ENCODE data around the gene MLLT6.
A peak's percentile ranks its signal among the peaks of the same experiment; 100 is the strongest.

Gene MLLT6

DNA sequence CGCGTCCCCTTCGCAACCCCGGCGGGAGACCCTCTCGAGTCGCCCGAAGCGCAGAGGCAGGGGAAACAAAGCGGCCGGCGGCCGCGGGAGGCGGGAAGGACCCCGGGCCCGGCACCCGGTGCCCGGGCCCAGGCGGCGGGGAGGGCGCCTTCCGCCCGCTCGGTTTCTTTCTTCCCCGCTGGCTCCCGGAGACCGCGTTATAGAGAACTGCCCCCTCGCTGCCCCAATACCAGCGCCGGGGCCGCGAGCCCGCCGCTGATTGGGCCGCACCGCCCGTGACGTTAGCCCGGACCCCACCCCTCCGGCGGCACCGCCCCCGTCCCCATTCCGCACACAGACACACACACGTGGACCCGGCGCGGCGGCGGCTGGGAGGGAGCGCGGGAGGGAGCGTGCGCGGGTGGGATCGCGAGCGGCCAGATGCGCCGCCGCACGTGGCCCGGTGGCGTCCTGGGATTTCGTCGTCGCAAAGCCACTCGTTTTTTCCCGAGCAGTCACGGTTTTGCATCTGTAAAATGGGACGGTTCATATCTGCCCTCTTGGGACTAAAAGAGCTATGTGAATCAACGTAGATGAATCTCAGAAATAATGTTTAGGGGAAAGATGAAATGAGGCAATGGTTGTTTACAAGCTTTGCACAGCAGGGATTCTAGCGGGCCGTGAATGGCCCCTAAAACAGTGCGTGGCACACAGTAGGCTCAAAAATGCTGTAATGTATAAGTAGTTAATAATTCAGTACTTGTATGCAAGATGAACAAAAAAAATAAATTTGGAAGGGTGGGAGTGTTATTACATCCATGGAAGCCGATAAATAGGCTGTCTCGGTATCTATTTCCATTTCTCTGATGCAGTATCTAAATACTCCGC is 30.1 kb upstream of the MLLT6 start, which contains the start of gene EPOP:
EPOP (minus strand) TSS at position 209 of the 867 bp plus-strand sequence. CDS start 462 bp downstream, outside the sequence.
- DNase-seq (ENCODE audit: low read depth) = peak; percentile 64

DNA sequence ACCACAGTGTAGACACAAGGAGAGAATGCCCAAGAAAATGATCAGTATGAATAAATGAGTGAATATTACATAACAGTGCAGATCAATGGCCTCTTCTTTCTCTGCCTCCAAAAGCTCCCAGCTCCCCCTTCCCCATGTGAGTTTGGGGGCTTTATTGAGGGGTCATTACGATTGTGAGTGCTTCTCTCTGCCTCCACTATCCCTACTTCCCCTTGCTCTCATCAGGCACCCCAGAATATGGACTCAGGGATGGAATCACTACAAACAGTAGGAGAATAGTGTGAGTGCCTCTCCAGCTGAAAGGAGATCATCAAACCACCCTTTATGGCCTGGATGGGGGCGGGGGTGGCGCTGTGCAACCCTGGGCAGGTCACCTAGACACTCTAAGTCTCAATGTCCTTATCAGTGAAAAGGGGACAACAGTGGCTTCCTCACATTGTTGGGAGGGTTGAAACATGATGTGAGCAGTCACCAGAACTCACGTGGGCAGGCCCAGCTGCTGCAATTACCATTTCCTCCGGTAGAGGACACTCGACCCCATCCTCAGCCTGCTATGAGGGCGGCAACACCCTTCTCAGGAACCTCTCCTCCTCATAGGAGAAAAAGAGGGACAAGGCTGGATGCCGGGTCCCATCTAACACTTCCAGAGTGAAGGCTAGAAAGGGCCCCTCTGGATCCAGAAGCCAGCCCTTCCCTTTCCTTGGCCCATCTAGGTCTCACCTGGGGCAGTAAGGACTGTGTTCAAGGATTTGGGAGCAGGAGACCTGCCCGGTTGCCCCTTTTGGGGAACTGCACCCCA is 28.2 kb upstream of the MLLT6 start:
- DNase-seq (ENCODE audit: low read depth) = peak; percentile 71

DNA sequence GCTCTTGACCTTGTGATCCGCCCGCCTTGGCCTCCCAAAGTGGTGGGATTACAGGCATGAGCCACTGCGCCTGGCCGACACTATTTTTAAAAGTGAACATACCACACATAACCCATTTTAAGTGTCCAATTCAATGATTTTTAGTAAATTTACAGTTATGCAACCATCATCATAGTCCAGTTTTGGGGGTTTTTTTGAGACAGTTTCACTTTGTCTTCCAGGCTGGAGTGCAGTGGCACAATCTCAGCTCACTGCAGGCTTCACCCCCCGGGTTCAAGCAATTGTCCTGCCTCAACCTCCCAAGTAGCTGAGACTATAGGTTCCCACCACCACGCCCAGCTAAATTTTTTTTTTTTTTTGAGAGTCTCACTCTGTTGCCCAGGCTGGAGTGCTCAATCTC is 27.3 kb upstream of the MLLT6 start:
- no peak for DNase-seq (ENCODE audit: low read depth)

DNA sequence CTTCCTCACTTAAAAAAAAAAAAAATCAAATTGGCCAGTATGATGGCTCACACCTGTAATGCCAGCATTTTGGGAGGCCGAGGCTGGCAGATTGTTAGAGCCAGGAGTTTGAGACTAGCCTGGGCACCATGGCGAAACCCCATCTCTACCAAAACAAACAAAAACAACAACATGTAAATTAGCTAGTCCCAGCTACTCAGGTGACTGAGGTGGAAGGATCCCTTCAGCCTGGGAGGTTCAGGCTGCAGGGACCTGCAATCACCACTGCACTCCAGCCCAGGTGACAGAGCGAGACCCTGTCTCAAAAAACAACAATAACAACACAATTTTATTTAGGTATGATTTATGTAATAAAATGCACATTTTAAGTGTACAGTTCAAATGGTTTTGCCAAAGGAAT is 24.0 kb upstream of the MLLT6 start:
- no peak for DNase-seq (ENCODE audit: low read depth)

DNA sequence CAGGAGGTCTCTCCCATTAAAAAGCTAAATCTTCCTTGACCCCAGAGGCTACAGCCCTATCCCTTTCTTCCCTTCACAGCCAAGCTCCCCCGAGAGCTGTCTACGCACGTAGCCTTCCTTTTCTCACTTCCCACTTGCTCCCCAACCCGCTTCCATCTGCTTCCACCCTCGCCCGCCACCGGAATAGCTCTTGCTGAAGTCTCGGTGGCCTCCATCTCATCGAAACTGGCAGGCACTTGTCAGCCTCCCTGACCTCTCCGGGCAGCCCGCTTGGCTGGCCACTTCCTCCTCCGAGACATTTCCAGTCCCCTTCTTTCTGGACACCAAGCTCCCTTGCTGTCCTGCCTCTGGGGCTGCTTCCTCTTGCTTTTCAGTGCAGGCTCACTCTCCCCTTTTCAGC is 19.6 kb upstream of the MLLT6 start:
- DNase-seq (ENCODE audit: low read depth) = no peak

DNA sequence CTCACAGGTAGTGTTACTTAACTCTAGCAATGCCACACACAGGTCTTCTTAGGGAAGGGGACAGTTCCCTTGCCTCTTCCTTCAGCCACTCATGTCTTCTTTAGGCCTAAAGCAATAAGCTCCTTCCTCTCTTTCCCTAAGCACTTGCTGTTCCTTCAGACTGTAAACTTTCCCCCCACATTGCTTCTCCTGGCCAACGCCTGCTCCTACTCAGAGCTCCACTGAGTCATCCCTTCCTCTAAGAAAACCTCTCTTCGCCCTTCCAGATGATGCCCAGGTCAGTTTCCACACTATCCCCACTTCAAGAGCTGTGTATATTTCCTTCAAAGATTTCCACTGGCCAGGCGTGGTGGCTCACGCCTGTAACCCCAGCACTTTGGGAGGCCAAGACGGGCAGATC is 17.8 kb upstream of the MLLT6 start:
- no peak for DNase-seq (ENCODE audit: low read depth)

DNA sequence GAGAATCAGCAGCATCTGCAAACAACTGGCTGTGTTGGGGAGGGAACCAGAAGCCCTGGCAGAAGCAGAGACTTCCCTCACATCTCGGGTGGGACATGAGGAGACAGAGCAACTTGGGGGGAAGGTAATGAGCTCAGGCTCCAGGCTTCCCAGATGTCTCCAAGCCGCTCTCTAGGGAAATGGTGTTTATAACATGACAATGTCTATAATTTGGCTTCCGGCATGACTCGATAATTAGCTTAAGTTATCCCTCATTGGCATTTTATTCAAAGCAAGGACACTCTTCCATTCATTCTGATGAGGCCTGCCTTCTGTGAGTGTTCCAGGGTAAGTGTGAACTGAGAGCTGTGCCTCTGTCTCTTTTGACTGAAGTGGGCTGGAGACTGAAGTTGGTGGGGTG is 14.7 kb upstream of the MLLT6 start:
- no peak for DNase-seq (ENCODE audit: low read depth)

DNA sequence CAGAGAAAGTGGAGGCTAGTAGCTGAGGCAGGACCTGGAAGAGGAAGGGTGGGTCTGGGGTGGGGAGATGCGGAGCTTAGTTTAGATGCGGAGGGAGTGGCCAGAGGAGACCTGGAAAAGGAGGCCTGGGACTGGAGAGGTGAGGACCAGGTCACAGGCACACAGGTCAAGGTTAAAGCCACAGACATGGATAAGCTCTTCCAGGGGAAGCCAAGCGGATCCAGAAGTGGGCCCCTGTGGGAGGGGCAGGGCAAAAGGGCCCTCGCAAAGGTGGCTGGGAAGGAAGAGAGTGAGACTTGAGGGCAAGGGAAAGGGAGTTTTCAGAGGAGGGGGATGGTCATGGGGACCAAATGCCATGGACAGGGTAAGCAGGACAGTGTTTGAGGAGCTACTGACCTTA is 13.9 kb upstream of the MLLT6 start:
- no peak for DNase-seq (ENCODE audit: low read depth)

DNA sequence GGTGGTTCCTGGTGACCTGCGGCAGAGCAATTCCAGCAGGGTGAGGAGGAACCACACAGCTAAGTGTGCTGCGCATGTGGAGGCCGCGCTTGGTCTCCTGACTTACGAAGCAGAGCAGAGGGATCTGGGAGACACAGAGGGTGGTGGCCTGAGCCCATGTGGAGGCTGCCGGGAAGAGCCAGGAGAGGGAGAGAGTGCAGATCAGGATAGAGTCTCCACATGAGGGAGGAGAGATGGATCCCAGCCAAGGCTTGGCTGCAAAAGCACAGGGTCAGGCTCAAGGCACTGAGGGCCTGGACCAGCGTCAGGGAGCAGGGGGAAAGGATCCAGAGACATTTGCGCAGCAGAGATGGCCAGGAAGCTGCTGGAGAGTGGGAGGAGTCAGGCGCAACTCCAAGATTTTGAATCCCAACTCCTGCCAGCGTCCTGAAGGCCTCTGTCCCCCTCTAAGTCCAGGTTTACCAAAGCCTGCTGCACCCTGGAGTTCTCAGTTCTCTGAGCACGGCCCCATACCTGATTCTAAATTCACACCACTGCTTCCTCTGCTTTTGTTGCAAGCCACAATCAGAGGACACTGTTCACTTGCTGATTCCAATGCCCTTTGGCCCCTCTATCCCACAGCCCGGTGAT is 11.3 kb upstream of the MLLT6 start:
- peak; percentile 72 for DNase-seq (ENCODE audit: low read depth)

DNA sequence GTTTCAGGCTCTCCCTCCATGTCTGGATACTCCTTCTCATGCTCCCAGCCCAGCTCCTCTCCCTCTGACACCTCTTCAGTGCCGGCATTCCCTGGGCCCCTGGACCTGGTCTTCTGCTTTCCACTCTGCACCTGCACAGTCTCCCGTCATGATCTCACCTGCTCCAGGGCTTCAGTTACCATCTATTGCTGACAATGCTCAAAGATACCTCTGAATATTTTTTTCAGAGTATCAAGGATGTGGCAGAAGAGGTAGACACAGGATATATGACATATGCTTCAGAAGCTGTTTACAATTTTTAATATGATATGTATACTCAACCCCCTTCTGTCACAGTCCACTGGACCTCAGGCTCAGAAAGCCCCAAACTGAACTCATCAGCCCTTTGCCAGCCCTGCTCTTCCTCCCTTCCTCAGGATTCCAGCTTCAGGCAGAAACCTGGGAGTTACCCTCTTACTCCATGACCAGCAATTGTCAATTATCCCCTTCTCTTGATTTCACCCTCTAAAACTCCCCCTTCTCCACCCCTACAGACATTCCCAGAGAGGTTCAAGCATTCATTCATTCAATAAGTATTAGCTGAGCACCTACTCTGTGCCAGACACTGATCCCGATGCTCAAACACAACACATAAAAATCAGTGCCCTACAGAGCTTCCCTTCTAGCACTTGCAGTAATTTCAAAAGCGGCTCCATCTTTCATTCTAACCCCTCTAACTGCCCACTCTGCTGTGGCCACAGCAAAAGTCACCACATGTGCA is 7.8 kb upstream of the MLLT6 start:
- DNase-seq (ENCODE audit: low read depth) = no peak

DNA sequence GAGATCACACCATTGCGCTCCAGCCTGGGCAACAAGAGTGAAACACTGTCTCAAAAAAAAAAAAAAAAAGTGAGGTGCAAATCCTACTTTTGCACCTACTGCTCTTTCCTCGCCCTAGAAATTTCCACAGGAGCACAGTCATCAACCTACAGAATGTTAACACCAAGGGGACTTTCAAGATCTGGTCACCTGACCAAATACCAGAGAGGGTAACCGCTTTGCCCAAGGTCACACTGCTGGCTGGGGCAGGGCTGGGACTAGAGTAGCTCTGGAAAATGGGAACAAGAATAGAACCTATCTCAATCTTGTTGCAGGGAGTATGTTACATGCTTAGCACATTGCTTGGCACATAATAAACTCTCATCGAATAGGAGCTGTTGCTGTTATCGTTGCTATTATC is 6.3 kb upstream of the MLLT6 start:
- no peak for DNase-seq (ENCODE audit: low read depth)

DNA sequence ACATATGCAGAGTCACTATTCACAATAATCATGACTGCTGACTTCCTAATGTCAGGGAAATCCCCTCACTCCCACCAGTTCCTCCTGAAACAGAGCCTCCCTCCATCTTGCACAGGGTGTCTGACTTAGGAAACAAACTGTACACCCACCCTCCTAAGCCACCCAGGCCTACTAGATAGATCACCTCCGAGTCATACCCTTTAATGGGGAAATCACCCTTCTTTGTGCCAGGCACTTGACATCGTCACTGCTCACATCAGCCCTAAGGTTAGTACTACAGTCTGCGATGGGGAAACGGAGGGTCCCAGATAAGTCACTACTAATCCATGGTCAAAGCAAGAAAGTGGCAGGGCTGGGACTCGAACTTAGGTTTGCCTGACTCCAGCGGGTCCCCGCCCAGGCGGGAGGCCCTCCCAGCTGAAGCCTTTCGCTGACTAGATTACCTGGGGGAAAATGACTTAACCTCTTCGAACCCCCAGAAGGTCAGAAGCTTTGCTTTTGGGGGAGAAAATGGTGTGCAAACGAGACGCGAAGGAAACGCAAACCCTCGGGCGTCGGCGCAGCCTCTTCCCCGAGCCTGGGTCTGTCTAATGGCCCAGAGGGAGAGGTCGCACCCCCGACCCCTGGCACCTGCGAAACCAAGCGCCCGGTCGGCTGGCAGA is 3.4 kb upstream of the MLLT6 start:
- no peak for DNase-seq (ENCODE audit: low read depth)

DNA sequence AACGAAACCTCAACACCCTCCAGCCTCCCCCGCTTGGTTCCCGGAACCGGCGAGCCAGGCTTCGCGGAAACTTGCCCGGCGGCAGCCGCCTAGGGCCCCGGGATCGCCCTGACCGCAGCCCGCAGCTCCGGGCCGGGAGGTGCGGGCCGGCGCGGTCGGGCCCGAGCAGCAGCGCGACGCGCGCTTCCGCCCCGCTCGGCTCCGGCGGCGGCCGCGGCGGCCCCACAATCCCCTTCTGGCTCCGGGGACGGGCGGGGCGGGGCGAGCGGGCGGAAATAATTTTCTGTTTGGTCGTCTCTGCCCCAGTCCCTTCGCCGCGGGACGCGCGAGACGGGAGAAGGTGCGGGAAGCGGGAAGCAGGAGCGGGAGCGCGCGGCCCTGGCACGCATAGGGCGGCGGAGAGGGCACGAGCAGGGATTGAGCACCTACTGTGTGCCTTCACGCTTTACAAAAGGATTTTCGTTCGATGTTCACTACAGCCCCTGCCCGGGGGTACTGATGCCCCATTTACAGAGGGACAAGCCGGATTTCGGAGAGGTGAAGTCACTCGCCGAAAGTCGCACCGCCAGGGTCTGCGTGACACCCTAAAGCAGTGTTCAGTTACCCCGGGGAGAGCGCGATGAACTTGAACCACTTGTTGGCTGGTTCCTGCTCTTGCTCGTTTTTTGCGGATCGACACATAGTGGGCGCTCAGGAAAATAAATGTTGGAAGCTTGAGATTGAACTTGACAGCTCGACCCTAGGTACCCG is 2.7 kb upstream of the MLLT6 start:
- DNase-seq (ENCODE audit: low read depth) = peak; percentile 79

DNA sequence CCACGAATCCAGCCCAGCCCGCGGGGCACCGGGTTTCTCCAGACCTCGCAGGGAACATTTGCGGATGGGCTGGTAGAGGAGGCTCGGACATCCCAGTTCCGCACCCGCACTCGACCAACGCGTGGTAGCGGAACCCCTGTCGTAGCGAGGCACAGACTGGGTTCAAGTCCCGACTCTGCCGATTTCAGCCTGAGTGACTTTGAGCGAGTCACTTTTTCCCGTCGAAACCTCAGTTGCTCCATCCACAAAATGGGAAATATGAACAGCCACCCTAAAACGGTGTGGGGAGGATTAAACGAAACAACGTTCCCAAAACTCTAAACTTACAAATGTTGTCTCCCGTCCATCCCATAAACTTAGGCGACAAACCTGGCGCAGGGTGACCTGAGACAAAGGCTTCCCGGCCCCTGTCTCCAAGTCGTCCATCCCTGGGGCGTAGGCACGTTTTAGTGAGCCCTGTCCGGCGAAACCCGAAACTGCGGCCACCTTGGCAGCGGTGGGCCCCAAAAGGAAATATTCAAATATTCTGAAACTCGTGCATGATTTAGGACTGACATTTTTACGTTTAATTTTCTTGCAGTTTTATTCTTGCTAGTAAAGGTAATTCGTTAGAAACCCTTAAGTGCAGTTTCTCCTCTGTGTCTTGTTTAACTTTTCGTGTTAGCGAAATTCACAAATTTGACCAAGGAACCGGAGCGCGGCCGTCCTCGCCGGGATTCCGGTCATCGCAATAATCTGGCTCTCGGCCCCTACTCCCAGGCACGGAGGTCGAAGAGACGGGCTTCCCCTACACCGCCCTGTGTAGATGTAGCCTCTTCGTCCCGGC is 1.9 kb upstream of the MLLT6 start:
- DNase-seq (ENCODE audit: low read depth) = no peak

DNA sequence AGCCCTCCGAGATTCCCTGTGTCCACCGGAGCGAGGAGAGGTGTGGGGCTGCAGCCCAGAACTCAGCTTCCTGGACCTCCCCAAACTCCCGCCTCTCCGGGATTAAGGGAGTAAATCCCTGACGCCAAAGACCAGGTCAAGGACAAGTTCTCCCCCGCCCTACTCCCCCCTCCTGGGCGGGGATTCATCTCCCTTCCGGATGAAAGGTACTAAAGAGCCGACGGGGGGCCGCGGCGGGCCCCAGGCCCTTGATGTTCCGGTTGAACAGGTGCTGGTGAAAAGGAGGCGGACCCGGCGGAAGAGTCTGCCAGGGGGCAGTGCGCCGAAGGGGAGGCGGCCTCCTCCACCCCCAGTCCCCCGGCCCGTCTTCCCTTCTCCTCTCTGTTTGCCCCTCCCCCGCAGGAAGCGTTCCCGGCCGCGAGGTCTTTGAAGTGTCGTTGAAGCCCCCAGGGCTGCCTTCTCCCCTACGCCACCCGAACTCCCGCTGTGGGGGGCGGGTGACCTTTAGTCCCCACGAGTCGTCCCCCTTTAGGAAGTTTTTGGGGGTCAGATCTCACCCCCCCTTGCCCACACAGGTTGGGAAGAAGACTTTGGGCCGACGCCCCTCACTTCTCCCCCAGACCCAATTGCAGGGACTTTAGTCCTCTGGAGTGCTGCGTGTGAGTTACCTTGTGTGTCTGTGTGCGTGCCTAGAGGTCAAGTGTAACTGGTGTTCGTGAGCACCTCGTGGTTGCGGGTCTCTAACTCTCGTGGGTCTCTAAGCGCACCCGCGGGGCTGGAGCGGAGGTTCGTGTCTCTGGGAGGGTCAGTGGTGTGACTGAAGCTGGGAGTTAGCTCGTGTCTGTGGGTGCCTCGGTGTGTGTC is 1.1 kb upstream of the MLLT6 start:
- no peak for DNase-seq (ENCODE audit: low read depth)

DNA sequence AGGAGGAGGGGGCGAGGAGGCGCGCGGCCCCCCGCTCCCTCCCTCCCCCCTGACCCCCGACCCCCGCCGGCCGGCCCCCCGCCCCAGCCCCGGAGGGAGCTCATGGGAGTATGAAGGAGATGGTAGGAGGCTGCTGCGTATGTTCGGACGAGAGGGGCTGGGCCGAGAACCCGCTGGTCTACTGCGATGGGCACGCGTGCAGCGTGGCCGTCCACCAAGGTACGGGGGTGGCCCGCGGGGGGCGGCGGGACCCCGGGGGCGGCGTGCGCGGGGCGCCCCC is 390 bp downstream of the MLLT6 start:
- DNase-seq (ENCODE audit: low read depth) = no peak

DNA sequence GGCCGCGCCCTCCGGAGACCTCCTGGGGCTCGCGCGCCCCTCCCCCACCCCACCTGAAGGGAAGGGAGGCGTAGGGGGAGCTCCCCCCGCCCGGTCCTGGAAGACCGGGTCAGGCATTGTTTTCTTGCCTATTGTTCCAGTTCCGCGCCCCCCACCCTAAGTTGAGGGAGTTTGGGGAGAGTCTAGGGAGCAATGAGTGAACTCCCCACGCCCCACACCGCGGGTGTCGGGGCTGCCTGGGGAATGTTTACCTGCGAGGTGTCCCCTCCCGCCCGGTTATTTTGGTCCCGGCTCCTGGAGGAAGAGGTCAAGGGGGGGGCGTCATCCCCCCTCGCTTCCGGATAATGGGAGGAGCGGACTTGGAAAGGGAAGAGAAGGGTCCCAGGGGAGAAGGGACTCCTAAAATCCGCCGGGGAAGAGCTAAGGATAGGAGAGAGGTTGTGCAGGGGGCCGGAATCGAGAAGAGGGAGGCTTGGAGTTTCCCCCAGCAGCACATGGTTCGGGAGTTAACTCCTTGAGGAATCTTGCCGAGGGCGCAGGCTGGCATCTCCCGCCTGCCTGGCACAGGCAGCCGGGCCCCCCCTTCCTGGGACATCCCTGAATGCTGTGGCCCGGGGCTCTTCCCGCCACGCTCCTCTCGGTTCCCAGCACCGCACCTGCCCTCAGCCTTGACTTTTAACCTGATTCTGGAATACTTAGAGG is 881 bp downstream of the MLLT6 start:
- no peak for DNase-seq (ENCODE audit: low read depth)

DNA sequence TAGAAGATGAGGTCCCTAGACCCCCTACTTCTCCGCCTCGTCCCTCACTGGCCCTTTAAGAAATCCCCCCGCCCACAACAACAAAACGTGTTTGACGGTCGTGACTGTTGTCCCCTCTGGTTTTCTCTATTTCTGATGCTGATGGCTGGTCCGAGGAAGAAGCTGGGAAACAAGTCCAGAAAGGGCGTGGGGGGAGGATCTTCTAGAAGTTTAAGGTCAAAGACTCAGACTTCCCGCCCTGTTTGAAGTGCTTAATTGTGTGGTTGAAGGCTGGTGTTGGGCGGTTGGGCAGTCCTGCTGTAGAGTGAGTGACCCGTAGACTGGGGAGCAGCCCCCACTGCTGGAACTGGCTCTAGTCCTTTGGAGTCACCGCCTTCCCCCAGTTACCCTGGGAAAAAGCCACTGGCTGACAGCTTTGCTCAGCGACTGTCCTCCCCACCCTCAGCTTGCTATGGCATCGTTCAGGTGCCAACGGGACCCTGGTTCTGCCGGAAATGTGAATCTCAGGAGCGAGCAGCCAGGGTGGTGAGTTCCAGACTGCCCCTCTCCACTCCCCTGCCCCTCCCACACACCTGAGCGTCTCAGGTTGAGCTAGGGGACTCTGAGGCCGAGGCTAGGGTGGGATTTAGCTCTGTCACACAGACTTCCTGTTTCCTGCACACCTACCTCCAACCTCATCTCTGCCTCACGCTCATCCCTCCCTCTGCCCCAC is 1.6 kb downstream of the MLLT6 start:
- no peak for DNase-seq (ENCODE audit: low read depth)
